COR-L47 (cell line): ENCODE measurements around the gene IFNA5.

ENCODE experiments used
- DNase-seq: peaks from one replicate; lab custom pipeline; 2025; lab: John Stamatoyannopoulos, UW

Gene IFNA5

DNA sequence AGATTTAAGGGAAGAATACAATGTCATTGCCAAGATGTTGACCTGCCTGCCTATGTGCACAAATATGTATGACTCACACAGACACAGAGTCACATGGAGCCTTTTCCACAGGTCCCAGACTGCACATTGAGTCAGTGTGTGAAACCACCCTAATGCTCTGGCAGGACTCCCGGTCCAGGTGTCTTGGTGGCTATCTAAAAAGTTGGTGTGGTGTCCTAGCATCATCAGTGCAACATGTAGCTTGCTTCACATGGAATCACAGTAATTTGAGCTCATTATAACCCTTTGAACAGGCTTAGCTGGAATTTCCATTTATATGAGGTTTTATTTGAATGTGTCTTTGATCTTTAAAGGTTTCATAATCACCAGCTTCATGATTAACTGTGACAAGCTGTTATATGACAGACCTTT, 10.7 kb downstream of the IFNA5 start:
- DNase-seq: no peak

DNA sequence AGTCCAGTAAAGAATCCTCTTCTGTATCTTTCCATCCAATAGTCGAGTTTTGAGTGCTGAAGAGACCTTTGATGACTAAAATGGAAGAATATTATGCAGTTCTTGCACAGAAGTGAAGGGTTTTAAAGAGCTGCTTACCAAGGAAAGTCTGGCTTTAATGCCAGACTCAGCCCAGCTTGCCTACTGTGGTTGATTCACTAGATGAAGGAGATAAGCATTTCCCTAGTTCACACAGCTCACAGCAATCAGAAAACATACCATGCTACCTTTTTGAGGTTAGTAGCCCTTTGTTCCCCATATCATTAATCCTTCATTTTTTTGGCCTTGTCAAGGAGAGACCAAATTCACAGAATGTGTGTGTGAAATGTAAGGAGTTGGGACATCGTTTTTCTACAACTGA, 15.3 kb downstream of the IFNA5 start:
- DNase-seq: no peak

DNA sequence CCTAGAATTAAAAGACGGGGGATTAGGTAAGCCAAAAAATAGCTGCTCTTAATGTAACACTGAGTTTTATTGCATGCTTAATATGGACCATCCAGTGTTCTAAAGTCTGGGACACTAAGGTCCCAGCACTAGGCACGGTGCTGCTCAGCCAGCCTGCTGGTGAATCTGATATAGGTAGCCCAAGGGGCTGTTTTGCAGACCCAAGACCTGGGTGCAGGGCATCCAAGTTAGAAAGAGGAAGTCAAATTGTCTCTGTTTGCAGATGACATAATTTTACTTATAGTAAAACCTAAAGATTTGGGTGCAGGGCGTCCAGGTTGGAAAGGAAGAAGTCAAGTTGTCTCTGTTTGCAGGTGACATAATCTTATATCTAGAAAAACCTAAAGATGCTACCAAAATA, 17.8 kb downstream of the IFNA5 start:
- DNase-seq: no peak

DNA sequence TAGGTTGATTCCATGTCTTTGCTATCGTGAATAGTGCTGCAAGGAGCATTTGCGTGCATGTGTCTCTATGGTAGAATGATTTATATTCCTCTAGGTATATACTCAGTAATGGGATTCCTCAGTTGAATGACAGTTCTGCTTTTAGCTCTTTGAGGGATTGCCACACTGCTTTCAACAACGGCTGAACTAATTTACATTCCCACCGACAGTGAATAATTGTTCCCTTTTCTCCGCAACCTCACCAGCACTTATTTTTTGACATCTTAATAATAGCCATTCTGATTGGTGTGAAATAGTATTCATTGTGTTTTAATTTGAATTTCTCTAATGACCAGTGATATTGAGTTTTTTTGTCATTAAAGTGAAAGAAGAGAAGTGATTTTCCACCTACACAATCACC, 18.5 kb downstream of the IFNA5 start:
- DNase-seq: no peak

DNA sequence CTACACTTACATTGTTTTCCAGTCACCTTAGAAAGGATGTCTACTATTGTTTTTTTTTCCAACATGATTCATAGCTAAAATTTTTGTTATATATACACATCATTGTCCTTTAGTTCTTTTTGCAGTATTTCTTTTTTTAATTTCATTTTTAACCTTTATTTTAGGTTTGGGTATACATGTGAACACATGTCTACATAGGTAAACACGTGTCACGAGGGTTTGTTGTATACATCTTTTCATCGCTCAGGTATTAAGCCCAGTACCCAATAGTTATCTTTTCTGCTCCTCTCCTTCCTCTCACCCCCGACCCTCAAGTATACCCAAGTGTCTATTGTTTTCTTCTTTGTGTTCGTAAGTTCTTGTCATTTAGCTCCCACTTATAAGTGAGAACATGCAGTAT, 19.0 kb downstream of the IFNA5 start:
- DNase-seq: no peak

DNA sequence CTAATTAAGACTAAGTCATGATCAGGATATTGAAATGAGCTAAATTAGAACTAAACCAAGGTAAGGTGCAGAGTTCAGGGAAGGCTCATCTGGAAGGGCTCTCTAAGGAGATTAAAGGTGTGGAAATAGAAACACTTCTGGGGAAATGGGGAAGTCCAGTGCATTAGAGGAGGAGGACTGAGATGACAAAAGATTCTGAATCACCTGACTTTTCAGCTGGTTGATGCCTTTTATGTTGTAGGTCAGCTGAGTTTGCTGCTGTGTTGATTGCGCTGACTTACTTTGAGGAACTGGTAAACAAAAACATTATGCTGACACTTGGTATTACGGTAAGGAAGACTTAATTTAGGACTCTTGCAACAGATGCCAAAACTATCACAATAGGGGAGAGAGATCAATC, 23.8 kb downstream of the IFNA5 start:
- DNase-seq: no peak

DNA sequence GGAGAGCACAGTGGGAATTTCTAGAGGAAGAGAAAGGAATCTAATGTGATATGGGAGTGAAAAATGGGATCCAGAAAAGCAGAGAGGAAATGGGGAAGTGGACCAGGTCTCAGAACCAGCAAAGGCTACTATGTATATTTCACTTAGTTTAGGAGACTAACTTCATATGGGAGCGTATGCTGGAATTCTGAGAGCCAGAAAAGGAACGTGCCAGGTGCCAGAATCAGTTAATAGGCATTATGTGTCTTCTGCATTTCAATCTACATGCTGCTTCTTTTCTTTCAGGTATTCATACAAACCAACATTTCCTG, 36.8 kb downstream of the IFNA5 start:
- no peak for DNase-seq

DNA sequence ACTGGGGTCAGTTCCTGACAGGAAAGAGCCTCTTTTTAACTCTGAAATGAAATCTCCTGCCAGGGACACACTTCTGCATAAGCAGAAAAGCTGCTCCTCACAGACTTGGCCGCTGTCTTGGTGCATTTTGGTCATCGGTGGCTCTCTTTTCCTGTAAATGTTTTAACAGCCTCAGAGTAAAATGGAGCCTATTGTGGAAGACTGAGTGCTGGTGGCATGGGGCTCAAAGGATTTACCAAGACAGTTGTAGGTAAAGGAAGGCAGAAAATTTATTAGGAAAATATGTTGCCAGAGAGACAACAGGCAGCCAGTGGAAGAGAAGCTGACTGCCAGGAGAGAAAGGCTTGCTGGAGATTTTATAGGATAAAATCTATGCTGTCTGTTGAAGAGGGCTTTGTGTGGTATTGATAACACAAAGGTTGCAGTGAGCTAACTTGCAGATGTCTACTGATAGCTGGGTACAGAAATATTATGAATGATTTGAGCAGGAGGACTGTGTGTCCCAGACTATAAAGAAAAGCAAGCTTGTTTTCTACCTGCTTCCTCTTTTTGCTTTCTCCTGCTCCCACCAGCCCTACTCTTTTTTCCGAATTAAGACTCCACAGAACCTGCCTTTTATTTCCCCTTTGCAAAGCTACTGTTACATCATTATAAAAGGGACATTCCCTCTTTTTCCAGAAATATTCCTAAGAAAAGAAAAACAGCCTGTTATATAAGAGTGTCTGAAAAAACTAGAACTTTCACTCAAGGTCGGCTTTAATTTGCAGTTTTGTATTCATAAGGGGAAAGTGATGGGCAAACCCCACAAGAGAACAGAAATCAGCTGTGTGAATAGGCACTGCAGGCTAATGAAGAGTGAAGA, 37.4 kb downstream of the IFNA5 start:
- no peak for DNase-seq

DNA sequence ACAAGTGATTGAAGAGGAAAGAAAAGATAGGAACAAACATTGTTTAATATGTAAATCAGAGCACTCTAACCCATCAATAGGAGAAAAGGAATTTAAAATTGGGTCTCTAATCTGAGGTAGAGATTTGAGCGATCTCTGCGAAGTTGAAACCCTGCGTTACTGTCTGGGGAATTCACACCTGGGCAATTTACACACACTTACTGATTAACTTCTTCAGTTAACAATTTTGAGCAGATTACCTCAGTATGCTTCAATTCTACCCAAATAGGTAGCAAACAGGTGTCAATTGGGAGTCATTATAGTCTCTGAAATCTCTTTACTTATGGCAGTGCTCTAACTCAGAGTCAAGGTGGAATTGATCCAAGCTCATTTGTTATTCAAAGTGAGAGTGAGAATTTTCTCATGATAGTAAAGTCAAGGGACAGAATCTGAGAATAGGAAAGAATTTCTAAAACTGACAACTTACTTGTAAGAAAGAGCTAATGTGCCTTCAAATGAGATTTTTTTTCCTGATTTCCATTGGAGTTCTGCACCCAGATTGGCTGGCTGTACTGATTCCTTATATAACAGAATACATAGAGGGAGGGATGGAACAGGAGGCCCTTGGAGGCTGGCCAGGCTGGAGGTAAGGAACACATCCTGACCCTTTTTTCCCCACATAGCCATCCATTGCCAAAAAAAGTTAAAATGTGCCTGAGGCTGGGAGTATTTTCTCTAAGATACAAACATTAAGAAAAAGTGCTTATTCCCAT, 38.2 kb downstream of the IFNA5 start:
- DNase-seq: no peak

DNA sequence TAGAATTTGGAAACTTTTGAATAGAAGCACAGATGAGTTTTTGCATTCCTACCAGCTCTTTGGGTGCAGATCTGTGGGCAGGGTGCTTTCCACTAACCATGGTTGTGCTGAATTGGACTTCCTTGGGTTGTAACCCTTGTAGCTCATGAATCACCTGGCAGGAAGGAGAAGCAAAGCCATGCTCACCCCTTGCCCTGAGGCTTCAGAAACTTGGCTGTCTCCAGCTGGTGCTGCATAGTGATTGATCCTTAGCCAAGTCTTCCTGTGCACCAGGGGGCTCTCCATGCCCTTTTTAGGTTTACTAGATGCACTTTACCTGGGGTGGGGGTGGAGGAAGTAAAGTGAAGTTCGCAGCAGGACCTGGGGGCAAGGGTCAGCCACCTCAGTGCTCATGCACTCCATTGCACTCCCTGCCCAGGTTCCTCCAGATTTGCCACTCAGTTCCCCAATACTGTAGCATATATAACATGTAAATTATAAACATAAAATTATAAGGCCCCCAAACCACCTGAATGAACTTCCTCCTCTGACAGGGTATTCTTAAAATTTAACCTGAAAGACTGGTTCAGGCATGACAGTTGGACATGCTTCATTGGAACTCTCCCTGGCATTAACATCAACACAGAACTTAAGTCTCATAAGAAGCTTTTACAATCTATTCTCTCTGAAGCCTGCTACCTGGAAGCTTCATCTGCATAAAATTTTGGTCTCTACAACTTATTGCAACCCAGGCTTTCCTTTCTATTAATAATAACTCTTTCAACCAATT, 39.5 kb downstream of the IFNA5 start:
- no peak for DNase-seq

DNA sequence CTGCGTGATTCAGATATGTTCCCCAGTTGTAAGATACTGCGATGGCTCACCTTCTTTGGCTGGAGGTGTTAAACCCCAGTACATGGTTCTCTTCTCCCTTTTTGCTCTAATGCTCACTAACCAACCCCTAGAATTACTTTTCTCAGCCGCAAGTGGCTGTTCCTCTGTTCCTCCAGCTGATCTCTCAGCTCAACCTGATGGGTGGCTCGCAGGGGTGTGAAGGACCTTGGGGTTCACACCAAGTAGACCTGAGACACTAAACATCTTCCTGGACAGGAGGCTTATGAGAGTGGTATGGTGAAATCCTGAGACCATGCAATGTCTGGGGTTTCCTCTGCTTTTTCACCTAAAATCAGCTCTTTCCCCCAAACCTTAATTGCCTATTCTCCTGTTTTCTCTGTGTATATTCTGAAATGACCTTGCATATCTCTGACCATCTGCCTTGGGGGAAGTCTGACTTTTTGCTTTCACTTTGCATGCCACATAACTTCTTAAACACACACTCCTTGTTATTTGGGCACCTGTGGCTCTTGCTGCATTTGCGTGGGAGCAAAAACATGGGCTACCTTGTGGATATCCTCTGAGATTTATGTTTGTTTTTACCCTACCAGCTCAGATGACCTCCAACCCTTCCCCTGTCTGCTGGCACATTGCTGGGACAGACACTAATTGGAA, 49.4 kb downstream of the IFNA5 start:
- no peak for DNase-seq
